NCI-H1417 treated with DMSO at 0.1 percent for 48 hours (cell line): ENCODE data around the gene SYNPO2.

Experiments
- DNase-seq: peaks from one replicate; lab custom pipeline; 2025; lab: John Stamatoyannopoulos, UW

The SYNPO2 gene

DNA sequence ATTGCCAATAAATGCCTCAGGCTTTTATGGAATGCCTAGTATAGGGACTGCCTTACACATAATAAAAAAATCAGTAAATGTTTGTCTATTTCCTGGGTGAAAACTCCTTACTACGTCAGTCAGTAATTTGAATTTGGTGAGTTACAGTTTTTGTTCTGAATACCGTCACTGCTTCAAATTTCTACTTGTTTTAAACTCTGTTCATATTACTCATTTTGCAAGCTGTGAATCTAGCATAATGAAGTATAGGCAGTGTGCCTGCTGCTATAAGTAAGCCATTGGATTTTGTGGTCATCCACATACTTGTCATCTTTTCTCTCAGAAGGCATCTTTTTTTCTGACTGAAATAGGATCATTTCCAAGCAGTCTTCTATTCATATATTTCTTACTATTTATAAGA is 43.1 kb downstream of the SYNPO2 start:
- no peak for DNase-seq

DNA sequence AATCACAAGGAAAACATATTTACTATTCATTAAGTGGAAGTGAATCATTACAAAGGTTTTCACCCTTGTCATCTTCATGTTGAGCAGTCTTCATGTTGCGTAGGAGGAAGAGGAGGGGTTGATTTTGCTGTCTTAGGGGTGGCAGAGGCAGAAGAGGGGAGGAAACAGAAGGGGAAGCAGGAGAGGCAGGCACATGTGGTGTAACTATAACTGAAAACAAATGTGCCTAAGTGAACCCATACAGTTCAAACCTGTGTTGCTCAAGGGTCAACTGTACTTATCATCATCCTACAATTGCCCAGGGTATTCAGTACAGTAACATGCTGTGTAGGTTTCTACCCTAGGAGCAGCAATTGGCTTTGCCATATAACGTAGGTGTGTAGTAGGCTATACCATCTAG is 47.2 kb downstream of the SYNPO2 start:
- DNase-seq, result no peak

DNA sequence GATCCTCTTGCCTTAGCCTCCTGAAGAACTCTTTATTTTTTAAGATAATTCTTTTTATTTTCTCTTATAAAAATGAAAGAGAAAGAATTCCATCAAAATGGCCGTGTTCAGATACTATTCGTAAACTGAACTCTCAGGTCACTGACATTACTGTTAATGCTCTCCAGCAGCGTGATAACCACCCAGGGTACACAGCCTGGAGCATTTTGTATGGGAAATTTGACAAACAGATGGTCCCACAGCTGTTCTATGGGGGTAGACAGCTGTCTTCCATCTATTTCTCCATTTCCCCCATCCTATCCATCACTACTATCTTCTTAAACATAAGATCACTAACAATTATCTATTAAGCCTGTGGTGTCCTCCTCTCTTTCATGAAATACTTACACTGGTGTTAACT is 47.8 kb downstream of the SYNPO2 start:
- no peak for DNase-seq

DNA sequence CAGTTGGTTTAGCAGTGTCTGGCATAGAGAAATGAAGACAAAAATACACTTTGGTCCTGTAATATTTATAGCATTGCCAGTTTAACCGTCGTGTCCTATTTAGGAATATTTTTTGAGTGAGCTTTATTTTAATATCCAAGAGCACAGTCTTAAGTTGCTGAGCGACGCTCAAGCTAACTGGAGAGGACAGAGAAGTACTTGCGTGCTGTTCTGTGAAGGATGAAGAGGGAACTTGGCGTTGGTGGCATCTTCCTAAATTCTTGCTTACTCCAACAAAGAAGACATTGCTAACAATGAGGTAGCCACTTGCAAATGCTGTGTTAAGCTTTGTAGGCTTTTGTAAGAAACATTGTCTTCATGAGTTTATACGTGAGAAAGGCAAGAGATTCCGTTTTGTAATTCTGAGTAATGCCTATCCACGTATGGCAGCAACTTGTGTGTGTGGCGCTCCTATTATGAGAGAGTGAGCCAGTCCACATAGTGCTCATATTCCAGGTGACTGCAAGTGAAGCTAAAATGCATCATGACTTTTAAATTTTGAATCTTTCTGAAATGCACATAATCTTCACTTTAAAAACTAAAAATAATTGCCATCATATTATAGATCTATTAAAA is 50.6 kb downstream of the SYNPO2 start:
- DNase-seq, result no peak

DNA sequence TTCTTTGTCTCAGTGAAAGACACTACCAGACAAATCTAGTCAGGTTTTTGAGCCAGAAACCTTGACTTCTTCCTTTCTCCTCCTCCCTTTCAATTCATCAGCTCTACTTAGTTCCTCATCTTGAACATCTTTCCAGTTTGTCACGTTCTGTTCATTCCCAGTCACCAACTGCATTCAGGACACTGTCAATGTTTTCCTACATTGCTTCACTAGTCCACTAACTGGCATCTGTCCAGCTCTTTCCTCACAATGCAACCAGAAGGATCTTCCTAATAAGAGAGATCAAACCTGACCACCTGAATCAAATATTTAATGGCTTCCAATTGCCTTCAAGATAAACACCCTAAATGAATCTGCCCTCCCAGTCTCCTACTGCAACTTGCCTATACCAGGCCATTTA is 52.5 kb downstream of the SYNPO2 start:
- no peak for DNase-seq

DNA sequence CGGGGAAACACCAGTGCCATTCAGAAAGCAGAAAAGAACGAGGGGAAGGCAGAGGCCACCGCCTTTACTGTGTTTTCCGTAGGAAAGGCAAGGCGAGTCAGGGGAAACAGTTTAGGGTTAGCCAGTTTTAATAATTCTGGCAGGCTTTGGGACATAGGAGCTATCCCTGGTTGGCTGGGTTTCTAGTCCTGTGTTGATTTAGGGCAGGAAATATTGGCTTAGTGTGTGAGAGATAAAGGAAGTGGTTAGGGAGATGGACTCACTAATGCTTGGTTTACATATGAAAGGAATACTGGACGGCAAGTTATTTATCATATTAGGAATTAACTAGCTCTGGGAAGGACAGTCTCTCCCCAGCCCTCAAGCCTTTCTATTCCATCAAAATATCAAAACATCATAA is 53.1 kb downstream of the SYNPO2 start:
- DNase-seq, result no peak

DNA sequence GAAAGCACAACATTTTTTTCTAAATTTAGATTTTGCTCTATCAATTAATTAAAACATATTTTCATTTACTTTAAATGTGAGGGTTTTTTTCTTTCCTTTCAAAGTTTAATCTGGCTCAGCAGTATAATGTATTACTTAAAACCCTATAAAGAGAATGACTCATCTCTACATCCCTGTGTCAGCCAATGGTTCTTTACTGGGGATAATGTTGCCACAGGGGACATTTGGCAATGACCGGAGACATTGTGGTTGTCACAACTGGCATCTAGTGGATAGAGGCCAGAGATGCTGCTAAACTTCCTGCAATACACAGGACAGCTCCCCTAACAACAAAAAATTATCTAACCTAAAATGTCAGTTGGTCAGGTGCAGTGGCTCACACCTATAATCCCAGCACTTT is 53.8 kb downstream of the SYNPO2 start:
- no peak for DNase-seq

DNA sequence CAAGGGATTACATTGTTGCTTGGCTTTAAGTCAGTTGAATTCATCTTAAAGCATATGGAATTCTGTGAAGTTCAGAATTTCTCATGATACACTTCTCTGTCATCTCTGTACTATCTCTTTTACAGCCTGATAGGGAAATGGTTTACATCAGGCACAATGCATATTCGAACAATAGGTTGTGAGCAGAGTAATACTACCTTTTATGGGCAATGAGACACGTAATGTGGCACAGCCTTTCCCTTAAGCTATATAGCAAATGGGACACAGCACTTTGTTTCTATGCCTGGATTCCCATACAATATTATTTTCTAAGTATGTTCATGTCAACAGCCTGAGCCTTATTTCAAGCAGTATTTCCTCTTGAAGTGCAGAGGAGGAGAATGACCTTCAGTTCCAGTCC is 58.4 kb downstream of the SYNPO2 start:
- DNase-seq, result no peak

DNA sequence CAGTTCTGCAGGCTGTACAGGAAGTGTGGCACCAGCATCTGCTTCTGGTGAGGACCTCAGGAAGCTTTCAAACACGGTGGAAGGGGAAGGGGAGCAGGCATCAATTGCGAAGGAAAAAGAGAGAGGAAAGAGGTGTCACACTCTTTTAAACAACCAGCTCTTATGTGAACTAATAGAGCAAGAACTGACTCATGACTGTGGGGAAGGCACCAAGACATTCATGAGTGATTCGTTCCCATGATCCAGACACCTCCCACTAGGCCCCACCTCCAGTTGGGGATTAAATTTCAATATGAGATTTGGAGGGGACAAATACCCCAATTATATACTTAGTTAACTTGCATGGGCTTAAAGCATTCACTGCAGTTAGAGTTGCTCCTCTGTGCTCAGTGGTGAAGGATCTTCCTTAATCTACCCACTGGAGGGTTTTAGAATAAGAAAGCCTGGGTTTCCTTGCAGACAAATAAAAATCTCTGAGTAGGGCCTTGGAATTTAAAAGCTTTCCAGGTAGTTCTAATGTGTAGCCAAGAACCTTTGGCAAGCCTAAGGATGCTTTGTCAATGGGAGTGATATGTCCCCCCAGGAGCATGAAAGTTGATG is 60.0 kb downstream of the SYNPO2 start:
- DNase-seq, result no peak

DNA sequence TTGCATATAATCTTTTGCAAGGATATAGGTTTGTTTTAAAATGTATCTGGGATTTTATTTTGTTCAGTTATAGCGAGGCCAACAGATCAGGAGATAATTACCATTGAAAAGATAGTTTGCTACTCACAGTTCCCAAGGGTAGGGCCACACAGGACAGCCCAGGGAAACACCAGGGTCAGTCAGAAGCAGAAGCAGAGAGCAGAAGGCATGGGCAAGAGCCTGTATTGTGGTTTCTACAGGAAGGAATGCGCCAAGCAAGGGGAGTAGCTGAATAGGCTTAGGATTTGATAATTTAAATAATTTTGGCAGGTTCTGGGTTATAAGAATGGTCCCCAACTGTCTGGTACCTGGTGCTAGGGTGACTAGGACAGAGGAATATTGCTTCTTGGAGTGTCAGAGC is 61.6 kb downstream of the SYNPO2 start:
- DNase-seq, result no peak

DNA sequence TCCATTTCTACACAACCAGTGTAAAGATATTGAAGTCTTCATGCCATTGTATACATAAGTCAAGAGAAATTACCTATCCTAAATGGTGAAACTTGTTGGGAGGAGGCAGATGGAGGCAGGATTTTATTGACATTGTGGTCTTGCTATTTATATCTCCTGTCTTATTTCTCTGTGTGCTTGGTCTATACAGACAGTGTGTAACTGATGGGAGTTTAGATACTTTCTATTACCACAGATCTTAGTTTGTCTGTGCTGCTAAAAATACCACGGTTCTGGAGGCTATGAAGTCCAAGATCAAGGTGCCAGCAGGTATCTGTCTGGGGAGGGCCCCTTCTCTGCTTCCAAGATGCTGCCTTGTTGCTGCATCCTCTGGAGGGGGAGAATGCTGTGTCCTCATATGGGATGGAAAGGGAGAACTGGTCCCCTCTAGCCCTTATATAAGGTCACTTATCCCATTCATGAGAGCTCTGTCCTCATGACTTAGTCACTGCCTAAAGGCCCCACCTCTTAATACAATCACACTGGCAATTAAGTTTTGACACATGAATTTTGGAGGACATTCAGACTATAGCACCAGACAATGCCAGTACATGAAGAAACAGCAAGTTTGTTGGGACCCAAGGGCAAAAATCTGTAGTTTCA is 62.4 kb downstream of the SYNPO2 start:
- no peak for DNase-seq

DNA sequence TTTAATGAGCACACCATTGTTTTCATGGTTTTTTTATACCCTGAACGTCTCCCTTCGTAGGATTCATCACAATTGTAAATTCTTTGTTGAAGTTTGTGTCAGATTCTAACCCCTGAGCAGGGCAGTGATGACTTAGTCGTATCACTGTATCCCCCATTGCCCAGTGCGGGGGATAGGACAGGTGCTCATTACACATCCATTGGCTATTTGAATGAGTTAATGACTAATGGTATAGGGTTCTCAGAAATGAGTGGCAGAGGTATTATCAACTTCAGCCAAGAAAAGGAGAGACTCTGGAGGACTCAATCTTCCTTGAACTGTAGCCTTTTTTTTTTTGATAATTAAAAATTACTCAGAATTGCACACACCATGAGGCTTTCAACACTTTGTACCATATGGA is 64.6 kb downstream of the SYNPO2 start:
- no peak for DNase-seq

DNA sequence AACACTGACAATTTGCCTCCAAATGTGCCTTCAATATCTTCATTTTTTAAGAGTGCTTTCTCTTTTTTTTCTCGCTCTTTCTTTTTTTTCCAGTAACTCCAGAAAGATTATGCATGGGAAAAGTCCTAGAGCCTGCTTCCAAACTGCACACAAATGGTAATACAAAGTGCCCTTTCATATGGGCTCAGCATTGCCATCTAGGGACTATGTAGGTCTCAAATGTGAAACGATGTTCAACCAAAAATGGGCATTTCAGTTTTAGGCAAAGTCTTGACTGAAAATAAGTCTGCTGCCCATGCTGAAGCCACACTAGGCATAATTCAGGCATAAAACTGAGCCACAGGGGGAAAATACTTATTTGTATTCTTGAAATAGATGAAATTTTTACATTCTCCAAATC is 65.6 kb downstream of the SYNPO2 start:
- no peak for DNase-seq

DNA sequence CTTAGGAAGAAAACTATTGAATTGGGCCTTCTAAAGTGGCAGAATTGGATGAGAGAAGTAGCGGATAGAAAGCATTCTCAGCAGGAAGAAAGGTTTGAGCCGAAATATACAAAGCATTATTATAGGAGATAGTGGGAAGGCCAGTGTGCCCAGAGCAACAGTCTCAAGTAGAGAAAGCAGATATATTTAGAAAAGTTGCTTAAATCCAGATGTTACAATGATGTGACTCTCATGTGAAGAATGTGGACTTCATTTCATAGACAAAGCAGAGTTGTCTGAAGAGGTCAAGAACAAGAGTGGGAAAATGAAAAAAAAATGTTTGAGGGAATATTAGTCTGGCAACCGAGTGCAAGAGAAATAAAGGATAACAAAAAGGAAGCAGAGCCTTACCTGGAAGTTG is 66.9 kb downstream of the SYNPO2 start:
- no peak for DNase-seq

DNA sequence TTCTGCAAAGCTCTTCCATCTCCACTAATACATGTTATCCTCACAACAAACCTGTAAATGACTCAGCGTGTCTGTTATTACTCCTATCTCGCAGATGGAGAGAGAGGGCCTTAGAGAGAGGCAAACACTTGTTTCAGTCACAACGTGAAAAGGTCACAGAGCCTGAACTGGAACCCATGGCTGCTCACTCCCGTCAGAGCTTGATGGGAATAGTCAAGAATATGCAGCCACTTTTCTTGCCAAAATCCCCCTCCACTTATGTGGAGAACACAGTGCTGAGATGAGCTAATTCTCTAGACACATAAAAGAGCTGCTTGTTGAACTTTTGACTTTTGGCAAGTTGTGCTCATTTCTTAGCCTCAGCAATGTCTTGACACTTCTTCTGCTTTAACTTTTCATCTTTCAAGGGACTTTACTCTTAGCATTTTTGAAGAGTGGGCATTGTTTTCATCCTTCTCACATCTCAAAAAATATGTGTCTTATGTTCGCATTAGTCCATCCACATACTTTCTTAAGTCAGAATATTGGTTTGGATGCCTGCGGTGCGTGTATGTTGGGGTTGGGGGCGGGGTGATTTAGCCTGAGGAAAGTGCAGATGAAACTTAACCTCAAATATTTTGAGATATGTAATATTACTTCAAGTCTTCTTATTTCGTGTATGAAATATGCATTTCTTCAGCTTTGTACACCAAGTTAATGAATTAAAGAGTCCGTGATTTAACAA is 69.2 kb downstream of the SYNPO2 start:
- no peak for DNase-seq

DNA sequence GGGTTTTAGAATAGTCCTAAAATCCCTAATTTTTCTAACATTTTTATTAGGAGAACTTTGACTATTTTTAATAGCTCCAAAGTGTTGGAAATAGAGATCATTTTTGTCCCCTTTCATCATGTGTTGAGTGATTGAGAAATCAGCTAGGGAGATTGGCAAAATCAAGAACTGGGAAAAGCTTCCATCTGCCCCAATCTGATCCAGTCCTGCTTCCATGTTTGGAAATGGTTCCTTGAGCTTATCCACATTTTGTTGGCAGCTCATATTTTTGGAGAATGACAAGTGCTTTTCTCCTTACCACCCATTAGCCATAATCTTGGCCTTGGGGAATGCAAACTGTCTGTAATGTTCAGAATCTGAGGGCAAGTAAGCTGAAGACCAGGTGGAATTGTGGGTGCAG is 73.9 kb downstream of the SYNPO2 start:
- DNase-seq, result no peak

DNA sequence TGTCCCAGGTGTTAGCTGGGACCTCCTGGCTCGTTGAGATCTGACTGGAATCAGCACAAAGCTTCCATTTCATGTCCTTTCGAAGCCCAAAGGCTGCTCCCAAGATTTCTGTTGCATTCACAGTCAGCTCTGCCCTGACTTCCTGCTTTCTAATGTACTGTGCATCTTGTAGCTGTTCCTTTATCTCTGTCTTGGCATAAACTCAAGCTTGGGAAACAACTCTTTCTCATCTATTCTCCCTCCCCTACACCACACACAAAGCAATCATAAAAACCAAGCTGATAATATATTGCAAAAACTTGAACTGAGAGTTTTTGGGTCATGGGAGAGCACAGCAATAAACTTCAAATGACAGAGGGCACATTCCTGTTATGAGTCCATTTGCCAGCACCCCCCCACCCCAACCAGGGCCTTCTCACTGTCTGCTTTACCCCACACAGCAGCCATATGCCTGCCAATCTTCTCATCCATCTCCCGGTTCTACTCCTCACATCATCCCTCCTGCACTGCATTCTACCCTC is 76.3 kb downstream of the SYNPO2 start:
- no peak for DNase-seq

DNA sequence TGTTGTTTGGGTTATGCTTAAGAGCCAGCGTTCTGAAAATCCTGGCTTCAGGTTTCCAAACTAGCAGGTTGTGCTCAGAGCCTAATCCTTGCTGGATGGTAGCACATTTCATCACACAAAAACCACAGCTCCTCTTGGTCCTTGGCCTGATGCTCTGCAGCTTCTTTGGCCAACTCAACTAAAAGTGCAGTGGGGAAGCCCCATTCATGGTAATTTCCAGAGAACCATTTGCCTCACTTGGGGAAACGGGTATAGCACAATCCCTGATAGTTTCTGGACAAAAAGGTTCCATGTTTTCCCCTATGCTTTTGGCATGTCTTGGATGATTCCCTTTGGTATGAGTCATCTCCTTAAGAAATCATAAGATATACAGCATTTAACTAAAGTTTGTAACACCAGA is 78.7 kb downstream of the SYNPO2 start:
- DNase-seq, result no peak

DNA sequence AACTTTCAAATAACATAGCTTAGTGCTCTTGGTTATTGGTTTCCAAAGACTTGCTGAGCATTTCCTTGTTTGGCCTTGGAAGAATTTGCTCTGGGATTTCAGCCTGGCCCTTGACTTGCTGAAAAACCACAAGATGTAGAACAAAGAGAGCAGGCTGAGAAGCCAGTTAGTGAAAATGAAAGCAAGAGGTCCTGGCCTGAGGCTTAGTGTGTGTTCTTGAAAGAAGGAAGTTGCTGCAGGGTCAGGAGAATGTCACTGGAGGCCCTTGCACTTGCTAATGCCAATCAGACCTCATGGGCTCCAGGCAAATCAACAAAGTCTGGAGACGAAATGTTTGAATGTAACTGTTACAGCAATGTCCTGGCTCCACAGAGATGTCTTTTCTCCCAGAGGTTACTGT is 79.4 kb downstream of the SYNPO2 start:
- no peak for DNase-seq

DNA sequence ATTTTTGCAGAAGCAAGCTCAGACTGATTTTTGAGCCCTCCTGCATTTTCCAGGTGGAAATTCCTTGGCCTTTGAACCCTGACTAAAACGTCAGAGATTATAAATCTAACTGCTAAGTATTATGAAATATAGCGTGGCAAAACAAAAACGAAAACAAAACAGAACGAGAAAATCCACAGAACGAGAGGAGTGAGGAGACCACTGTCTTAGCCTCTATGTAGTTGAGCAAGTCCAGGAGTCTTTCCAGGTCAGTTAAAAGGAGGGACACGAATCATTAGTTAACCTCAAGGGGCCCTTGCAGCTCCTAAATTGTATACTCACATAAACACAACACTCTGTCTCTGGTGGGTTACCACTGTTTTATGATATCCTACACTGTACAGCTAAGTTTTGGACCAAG is 80.2 kb downstream of the SYNPO2 start:
- DNase-seq, result no peak

DNA sequence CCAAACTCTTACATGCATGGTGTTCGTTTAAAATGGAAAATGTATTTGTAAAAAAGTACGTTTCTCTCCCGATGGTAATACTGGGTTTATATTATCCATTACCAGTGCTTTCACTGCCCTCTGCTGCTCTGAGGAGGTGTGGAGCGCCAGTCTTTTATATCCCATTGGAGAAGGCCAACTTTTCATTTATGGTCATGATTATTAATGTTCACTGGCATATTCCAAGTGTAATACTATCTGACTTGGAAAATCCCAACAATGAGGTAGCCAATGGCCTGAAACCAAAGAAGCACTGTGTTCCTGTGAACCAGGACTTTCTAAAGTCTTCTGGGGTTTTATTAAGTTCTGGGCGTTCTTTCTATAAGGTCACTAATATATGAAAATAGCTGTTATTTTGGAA is 80.7 kb downstream of the SYNPO2 start:
- DNase-seq, result no peak

DNA sequence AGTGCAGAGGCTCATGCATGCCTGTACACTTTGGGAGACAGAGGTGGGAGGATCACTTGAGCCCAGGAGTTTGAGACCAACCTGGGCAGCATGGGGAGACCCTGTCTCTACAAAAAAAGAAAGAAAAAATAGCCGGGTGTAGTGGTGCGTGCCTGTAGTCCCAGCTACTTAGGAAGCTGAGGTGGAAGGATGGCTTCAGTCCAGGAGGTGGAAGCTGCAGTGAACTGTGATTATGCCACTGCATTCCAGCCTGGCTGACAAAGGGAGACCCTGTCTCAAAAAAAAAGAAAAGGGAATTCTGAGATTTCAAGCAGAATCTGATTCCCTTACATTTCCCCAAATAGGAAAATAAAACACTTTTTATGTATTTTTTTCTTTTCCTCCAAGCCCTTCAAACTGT is 83.5 kb downstream of the SYNPO2 start:
- no peak for DNase-seq

DNA sequence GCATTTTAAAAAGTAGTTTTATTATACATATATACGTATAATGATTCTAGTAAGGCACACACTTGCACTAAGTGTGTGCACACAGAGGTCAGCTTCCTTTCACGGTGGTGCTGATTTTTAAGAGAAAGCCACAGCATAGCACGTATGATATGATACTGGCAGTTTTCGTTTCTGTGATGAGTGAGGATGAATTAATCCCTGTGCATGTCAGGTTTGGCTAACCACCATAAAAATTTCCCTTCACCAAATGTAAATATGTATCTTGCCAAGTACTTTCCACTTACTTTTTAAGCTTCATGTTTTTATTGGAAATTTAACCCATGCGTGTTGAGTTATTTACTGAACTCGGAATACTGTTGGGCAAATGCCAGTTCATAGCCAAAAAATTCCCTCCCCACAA is 84.6 kb downstream of the SYNPO2 start:
- no peak for DNase-seq
